Fibroblast of skin of back (primary cell): ENCODE results near the gene TSPAN13. TPM values are rescaled to one million over a fixed set of nuclear protein-coding genes. Genes with fewer than 3 reads are reported as not detected.

Source experiments
- DNase-seq: peaks from one replicate; pipeline ENCODE4 v3.0.0-alpha.2; 2013
- polyA plus RNA-seq, 2 experiments: library from polyadenylated mRNA; unstranded; fragments of 120-200 nt; gene quantifications; one replicate each; pipeline ENCODE4 v1.2.1, GENCODE V29; 2013; ENCODE audit not compliant: insufficient read length in 2 of 2

The TSPAN13 gene
- polyA plus RNA-seq (2013, experiment 1 of 2; ENCODE audit: insufficient read length) = 7.2 TPM
- 13.1 TPM for polyA plus RNA-seq (2013, experiment 2 of 2; ENCODE audit: insufficient read length)

DNA sequence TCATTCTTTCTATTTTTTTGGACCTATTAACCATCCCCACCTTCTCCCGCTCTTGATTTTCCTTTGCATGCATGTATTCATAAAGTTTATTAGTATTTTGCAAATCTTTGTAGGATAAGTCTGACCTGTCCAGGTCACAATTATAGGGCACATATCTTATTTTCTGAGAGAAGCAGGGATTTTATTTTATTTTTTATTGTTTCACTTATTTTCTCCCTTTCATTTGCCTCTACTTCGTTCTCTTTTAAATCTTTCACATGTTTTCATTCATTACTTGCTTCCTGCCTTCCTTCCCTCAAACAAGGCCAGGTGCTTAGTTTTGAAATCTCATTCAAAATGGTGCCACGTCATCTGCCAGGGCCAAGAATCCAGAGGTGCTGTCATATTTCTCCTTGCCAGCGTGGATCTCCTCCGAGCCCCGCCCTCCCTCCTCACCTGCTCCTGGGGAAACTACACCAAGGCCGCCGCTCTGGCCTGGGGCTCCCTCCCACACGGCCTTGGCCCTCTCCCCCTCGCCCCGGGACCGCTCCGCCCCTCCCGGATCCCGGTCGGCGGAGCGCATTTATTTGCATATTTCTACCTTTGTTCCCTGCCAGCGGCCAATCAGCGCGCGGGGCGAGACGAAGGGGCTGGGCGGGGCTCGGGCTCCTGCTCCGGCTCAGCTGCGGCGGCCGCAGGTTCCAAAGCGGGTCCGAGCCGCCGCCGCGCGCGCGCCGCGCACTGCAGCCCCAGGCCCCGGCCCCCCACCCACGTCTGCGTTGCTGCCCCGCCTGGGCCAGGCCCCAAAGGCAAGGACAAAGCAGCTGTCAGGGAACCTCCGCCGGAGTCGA lies at the start of gene TSPAN13:
TSPAN13 (plus strand) TSS at position 654 of the 830 bp plus-strand sequence. CDS start 213 bp downstream, outside the sequence.
- DNase-seq = peak; percentile 69

GRCh38 chr7:16708511-16708910 lies 45.0 kb upstream of the TSPAN13 start:
- peak; percentile 68 for DNase-seq

- peak; percentile 99 for DNase-seq
Measured at GRCh38 chr7:16708980-16709379, 44.6 kb upstream of the TSPAN13 start.

GRCh38 chr7:16710651-16711050 lies 42.9 kb upstream of the TSPAN13 start:
- peak; percentile 55 for DNase-seq

GRCh38 chr7:16711730-16712129 lies 41.8 kb upstream of the TSPAN13 start:
- DNase-seq = no peak

DNA sequence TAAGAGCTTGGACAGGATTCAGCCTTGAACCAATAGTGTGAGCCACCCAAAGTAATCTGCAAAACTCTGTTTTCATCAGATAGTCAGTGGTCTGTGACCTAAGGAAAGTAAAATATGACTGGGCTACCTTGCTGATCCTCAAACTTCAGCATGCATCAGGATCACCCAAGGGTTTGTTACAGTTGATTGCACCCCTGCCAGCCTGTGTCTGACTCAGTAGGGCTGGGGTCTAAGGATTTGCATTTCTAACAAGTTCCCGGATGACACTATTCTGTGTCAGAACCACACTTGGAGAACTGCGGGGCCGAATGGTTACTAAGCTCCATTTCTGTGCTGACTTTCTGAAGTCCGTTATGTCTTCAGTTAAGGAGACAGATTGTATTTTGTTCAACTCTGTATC lies 40.6 kb upstream of the TSPAN13 start:
- peak; percentile 59 for DNase-seq

DNA sequence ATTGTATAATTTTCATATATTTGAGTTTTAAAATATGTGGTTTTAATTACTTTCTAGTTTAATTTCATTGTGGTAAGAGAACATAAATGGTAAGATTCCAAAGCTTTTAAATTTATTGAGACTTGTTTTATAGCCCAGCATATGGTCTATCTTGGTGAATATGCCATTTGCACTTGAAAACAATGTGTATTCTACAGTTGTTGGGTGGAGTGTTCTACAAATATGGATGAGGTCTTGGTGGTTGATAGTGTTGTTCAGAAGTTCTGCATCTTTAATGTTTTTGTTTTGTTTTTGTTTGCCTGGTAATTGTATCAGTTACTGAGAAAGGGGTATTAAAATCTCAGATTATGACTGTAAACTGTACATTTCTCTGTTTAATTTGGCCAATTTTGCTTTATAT lies 37.6 kb upstream of the TSPAN13 start:
- DNase-seq = no peak

DNA sequence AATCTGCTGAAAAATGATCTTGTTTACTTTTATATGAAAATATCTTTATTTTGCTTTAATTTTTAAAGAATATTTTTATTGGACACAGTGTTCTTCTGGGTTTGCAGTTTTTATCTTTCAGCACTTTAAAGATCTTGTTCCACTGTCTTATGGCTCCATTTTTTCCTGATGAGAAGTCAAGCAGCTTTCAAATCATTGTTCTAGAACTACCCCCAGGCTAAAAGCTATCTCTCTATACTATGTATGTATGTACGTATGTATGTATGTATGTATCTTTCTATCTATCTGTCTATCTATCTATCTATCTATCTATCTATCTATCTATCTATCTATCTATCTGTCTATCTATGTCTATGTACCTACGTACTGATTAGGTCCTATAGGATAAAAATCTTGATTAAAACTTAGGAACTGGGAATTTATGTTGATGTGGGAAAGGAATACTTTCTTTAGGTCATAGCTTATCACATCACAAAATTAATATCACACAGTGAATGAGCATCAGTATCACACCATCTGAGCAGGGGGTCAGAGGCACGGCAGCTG lies 35.4 kb upstream of the TSPAN13 start:
- no peak for DNase-seq

DNA sequence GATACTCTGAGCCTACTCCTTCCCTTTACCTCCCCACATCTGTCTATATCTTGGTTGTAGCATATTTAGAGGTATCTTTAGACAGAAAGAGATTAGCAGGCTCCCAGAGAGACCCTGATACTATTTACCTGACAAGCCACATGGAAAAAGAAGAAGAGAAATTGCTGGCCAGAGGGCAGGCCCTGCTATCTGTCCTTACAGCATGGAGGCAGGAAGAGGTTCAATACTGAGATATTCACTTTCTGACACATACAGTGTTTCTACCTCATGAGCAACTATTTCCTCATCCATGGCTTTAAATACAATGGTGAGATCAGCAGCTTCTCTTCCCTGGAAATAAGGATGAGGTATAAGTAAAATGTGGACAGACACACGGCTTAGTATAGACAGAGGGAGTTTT lies 33.9 kb upstream of the TSPAN13 start:
- DNase-seq = no peak

GRCh38 chr7:16721541-16721940 lies 32.0 kb upstream of the TSPAN13 start:
- no peak for DNase-seq

DNA sequence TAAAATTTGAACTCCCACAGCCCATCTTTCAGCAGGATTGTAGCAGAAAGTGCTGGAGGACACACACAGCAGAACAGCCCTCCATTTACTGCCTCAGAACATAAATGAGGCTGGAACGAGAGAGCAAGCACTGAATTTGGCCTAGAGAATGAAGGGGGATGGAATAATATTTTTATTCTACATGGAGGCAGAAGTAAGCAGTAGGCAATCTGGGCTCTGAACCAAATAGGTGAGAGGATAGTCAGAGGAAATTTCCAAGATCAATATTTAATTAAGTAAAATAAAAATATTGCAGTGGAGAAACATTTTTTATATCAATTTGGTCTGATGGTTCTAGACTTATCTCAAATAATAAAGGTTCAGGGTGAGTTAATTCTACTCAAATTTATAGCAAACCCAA lies 29.2 kb upstream of the TSPAN13 start:
- DNase-seq = no peak

DNA sequence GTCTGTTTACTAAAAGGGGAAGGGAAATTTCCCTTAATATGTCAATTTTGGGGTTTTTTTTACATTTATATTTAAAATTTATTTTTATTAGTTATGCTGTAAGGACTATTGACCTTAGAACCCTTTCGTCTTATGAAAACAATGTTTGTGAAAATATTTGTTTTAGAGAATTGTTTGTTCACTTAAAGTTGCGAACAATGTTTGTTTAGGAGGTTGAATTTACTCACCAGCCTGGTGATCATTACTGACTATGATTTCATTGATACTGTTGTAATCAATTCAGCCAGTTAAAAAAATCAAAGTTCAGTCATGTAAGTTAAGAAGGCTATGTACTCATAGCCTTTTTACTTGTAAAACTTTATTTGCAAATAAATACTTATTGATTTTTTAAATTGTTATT lies 27.4 kb upstream of the TSPAN13 start:
- no peak for DNase-seq

GRCh38 chr7:16727736-16728135 lies 25.8 kb upstream of the TSPAN13 start:
- DNase-seq = peak; percentile 43

DNA sequence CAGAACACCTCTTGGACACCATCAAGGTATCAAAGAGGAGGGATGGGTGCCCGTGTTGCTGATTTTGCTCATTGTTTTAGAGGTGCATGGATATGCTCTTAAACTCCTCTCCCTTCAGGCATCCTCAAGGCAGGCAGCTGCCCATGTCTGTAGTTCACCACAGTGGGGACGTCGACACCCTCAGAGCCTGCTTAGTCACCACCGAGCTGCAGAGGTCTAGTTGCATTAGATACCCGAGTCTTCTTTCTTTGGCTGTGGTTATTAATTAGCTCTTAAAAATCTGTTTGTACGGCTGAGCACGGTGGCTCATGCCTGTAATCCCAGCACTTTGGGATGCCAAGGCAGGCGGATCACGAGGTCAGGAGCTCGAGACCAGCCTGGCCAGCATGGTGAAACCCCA lies 24.7 kb upstream of the TSPAN13 start:
- DNase-seq = peak; percentile 15

DNA sequence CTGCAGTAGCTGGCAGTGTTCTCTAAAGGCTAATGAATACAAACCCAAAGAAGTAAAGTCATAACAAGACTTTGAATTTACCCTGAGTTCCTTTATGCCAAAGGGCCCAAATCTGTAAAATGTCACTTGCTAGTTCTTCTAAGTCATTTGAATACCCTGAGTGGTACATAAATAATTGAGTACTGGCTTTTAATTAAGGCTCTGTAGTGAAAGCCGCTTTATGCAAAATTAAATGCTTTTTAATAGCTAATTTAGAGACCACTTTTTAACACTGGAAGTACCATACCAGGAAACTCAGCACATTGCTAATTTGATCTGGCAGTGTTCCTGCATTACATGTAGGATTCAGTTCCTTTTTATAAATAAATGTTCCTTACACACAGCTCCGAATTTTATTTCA lies 24.0 kb upstream of the TSPAN13 start:
- DNase-seq = no peak

DNA sequence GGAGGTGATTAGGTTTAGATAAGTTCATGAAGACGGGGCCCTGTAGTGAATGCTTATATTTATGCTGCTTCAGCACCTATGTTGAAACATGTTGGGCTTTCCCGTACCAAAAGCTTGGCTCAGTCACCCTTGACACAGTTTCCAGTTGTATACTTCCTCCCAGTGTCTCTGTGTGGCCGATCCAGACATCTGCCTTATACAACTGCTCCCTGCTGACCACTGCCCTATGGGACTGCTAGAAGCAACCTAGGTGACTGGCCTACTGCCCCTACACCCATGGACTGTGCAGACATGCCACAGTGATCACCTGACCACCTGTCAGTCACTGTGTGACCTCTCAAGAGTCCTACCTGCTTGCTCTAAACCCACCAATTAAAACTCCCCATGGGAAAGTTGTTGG lies 22.6 kb upstream of the TSPAN13 start:
- no peak for DNase-seq

DNA sequence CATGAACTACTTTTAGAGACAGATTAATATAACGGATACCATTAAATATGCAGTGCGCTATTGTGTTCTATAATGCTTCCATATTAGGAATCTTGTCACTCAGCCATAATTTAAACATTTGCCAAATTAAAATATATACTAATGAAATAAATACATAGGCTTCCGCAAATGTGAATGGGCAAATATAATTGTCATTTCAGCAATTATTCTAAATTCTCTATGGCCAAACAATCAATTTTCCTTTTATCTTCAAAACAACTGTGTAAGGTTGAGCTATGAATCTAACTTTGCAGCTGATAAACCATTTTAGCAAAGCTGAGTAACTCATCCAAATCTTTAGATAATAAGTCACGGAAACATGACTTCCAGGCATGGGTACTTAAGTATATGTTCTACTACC lies 20.7 kb upstream of the TSPAN13 start:
- DNase-seq = no peak

GRCh38 chr7:16734148-16734726 lies 19.3 kb upstream of the TSPAN13 start:
- no peak for DNase-seq

DNA sequence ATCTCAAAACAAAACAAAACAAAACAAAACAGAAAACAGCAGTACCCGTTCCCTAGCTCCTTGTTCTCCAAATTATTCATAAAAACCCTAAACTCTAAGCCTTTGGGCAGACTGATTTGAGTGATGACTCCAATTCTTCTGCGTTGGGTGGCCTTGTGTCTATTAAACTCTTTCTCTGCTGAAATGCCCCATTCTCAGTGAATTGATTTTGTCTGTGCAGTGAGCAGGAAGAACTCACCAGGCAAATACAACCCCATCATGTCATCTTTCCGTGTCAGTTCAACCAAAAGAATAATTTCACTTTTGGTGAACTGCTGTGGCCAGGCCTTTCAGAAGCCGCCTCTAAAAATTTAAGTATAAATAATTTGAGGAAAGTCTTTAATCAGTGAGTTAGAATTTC lies 18.5 kb upstream of the TSPAN13 start:
- DNase-seq = no peak

- no peak for DNase-seq
Measured at GRCh38 chr7:16738011-16738688, 15.4 kb upstream of the TSPAN13 start.

DNA sequence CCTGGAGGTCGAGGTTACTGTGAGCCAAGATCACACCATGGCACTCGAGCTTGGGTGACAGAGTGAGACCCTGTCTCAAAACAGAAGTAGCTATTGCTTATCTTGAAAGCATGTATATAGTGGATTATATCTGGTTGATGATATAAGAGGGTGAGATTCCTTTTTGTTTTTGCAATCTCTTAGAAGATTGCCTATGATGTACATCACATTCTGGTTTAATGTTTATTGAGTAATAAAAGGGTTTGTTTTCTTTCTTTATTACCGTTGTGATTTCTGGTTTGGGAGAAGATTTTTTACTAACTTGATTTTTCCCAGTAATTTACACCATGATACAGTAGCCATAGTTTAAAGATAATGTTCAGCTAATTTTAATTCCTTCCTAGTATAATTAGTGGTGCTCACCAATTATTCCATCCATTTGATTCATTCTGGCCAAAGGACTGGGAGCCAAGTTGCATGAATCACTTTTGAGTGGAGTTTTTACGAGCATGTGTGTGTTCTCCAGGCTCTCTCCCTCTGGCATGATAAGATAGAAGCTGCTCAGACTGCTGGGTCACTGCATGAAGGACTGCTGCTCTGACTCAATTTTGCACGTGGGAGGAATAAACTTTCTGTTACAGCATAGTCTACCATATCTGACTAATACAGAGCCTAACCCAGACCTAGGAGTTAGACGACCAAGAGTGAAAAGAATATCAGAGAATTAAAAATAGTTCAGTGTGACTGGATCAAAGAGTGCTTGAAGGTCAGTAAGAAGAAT lies 13.5 kb upstream of the TSPAN13 start:
- DNase-seq = peak; percentile 90

DNA sequence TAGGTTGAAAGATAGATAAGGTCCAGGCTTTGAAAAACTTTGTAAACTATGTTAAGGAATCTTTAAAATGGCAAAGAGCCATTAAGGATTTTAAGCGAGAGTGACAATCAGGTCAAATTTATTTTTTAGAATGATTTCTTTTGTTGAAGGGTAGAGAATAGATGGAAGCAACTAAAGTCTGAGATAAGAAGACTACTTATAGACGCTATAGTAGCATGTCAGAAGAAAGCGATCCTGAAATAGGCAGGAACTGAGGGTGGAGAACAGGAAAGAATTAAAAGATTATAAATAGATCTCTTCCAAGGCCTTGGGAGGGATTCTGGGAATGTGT lies 13.0 kb upstream of the TSPAN13 start:
- no peak for DNase-seq

GRCh38 chr7:16740996-16741395 lies 12.6 kb upstream of the TSPAN13 start:
- no peak for DNase-seq
